Uterus (tissue), 2 donors: ENCODE measurements around the gene CEP63.

Experiments
- CTCF ChIP-seq, 4 experiments: fragments of 200-600 bp in 2 of 4; fragments of 450-650 bp in 2 of 4; sonication (generic) in 2 of 4; IDR thresholded peaks; one replicate each; pipeline ENCODE4 v1.5.1; 2016 to 2019; ENCODE audit warnings: antibody characterized with exemption in 4 of 4, mild to moderate bottlenecking in 2 of 4, moderate library complexity in 1 of 4
- POLR2A ChIP-seq, 2 donors: fragments of 450-650 bp; IDR thresholded peaks; one replicate each; pipeline ENCODE4 v1.6.1; 2016; ENCODE audit warnings: antibody characterized with exemption in 2 of 2, mild to moderate bottlenecking in 1 of 2, moderate library complexity in 1 of 2

GRCh38 chr3:134594331-134594741, 108.5 kb downstream of the CEP63 start:
- TF ChIP-seq CTCF (IDR thresholded peaks at IDR 0.05) (no peak), POLR2A (IDR thresholded peaks at IDR 0.05) (no peak)
